ENCODE measurements around the gene VWA5A. TPM values are rescaled to one million over a fixed set of nuclear protein-coding genes. Genes with fewer than 3 reads are reported as not detected.

VWA5A gene
- total and polyA plus RNA-seq, 9 of the 15 experiments (the other 6 are each of a cell fraction or from before 2014, with no cell fraction given) = 4.6 to 19.7 (median 6.9) TPM

DNA sequence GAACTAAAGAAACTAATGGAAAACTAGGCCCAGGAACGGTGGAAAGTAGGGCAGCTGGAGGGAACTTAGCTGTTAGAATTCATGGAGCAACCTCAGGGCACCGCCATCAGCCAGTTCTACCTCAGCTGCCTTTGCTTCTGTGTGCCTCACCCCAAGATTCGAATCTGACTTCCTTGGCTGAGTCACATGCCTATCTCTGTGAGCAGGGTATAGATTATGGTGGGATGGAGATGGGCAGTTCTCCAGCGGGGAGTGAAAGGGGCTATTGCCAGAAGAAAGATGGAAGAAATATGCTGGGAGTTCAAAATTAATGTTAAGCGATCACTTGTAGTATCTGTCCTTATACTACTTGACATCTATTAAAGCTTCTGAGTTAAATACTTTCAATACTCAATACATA lies 18.9 kb upstream of the VWA5A start (continued):
- TF ChIP-seq ZNF583 (CRISPR knock-in tag; IDR thresholded peaks at IDR 0.05) = peak; percentile 79; the same call in 1 of the 2 replicates
- TF ChIP-seq DDX20 (tag; IDR thresholded peaks at IDR 0.05; ENCODE audit: low read depth) = 0 out of 2 replicates have a peak, but pooled peaks have one; percentile 22
- peak; percentile 70; the same call in 1 of the 2 replicates for TF ChIP-seq GATAD2B (IDR thresholded peaks at IDR 0.05; ENCODE audit: borderline replicate concordance)
- peak in 1 of 2 experiments; percentile 48; a peak in 1 of 4 replicates for TF ChIP-seq KDM1A (IDR thresholded peaks at IDR 0.05)
- TF ChIP-seq KLF6 (CRISPR knock-in tag; IDR thresholded peaks at IDR 0.05; ENCODE audit: borderline replicate concordance) = peak; percentile 15; the same call in 1 of the 2 replicates
- peak; percentile 67 for TF ChIP-seq BHLHE40 (IDR thresholded peaks at IDR 0.05; ENCODE audit: low read length)
- peak; percentile 49 to 94; a peak in 2 of 4 replicates for TF ChIP-seq RCOR1 (IDR thresholded peaks at IDR 0.05; ENCODE audit: borderline replicate concordance in 1 of 2, low read depth in 2 of 2, low read length in 2 of 2)
- no peak for TF ChIP-seq GABPA (tag; conservative IDR thresholded peaks at IDR 0.05; ENCODE audit: low read depth)
- peak; percentile 74; the same call in 1 of the 2 replicates for TF ChIP-seq SMARCA4 (IDR thresholded peaks at IDR 0.05)
- TF ChIP-seq, protein P1, sequence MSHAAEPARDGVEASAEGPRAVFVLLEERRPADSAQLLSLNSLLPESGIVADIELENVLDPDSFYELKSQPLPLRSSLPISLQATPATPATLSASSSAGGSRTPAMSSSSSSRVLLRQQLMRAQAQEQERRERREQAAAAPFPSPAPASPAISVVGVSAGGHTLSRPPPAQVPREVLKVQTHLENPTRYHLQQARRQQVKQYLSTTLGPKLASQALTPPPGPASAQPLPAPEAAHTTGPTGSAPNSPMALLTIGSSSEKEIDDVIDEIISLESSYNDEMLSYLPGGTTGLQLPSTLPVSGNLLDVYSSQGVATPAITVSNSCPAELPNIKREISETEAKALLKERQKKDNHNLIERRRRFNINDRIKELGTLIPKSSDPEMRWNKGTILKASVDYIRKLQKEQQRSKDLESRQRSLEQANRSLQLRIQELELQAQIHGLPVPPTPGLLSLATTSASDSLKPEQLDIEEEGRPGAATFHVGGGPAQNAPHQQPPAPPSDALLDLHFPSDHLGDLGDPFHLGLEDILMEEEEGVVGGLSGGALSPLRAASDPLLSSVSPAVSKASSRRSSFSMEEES (CRISPR knock-in tag; IDR thresholded peaks at IDR 0.05) = 0 out of 2 replicates have a peak, but pooled peaks have one; percentile 14
- TF ChIP-seq TEAD4 (IDR thresholded peaks at IDR 0.05; ENCODE audit: low read length) = peak; percentile 79
- no peak for TF ChIP-seq TEAD4 (CRISPR knock-in tag; IDR thresholded peaks at IDR 0.05; ENCODE audit: borderline replicate concordance)
- TF ChIP-seq MEF2D (tag; conservative IDR thresholded peaks at IDR 0.05; ENCODE audit: low read depth) = 0 out of 2 replicates have a peak, but pooled peaks have one; percentile 47
- 0 out of 2 replicates have a peak, but pooled peaks have one; percentile 9 for TF ChIP-seq SMAD4 (CRISPR knock-in tag; conservative IDR thresholded peaks at IDR 0.05)

Measured in K562 (cell line).